Measurements from ENCODE around the gene KLHL35. TPM values are rescaled to one million over a fixed set of nuclear protein-coding genes. Genes with fewer than 3 reads are reported as not detected.

KLHL35 gene
- total and polyA plus RNA-seq, 8 donors, result 0.89 to 2.9 (median 1.7) TPM; not detected in 2

DNA sequence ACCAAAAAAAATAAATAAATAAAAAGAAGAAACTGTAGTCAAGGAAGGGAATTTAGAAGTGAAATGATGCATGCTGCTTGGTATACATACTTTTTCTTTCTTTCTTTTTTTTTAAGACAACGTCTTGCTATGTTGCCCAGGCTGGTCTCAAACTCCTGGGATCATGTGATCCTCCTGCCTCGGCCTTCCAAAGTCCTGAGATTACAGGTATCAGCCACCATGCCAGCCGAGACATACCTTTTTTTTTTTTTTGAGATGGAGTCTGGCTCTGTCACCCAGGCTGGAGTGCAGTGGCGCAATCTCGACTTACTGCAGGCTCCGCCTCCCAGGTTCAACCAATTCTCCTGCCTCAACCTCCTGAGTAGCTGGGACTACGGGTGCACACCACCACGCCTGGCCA lies 59.8 kb downstream of the KLHL35 start:
- no peak for DNase-seq
- TF ChIP-seq POLR2AphosphoS5 (IDR thresholded peaks at IDR 0.05) (no peak), EP300 (IDR thresholded peaks at IDR 0.05) (no peak), POLR2A (IDR thresholded peaks at IDR 0.05) (no peak)
- TF ChIP-seq, protein P1, sequence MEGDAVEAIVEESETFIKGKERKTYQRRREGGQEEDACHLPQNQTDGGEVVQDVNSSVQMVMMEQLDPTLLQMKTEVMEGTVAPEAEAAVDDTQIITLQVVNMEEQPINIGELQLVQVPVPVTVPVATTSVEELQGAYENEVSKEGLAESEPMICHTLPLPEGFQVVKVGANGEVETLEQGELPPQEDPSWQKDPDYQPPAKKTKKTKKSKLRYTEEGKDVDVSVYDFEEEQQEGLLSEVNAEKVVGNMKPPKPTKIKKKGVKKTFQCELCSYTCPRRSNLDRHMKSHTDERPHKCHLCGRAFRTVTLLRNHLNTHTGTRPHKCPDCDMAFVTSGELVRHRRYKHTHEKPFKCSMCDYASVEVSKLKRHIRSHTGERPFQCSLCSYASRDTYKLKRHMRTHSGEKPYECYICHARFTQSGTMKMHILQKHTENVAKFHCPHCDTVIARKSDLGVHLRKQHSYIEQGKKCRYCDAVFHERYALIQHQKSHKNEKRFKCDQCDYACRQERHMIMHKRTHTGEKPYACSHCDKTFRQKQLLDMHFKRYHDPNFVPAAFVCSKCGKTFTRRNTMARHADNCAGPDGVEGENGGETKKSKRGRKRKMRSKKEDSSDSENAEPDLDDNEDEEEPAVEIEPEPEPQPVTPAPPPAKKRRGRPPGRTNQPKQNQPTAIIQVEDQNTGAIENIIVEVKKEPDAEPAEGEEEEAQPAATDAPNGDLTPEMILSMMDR (IDR thresholded peaks at IDR 0.05), result no peak
- H3K36me3 ChIP-seq, result no peaks in the 10 kb centered on the region
- H3K27me3 ChIP-seq, result no peaks in the 10 kb centered on the region
- H3K4me1 ChIP-seq, result peaks cover 22 to 47% (median 33%) of the 10 kb centered on the region in 4 donors
- H3K4me3 ChIP-seq, result no peak overlapping the region
- intact Hi-C loops (cut with DNase I; ENCODE audit: low total_unique reads), result no loop called here
- WGBS, 5 donors, result 71 to 86% (median 82%) methylated on average over 8 of the region's 8 CpGs
- no peaks in the 10 kb centered on the region for H3K9me3 ChIP-seq
- peak overlapping the region in 3 of 5 donors; percentile 77 to 85 (median 84) for H3K27ac ChIP-seq

Small RNA genes lying within 50 kb of the gene (small RNA-seq; reads per million reads assigned to genes)
- 0 reads per million in 4 donors for gene SNORD15A
- gene SNORD15B, result 90.6 to 172 (median 133) reads per million in 4 donors

Other genes with a start within 250 kb of the KLHL35 start
- 1 to 10 TPM in 1 of 5 donors, not detected in 4; 1.2 TPM for gene TPBGL, start 192.4 kb downstream of the KLHL35 start, total RNA-seq
- under 1 TPM in 1 of 3 donors, not detected in 2; 0.13 TPM for gene TPBGL, start 192.4 kb downstream of the KLHL35 start, polyA plus RNA-seq
- 100 to 1,000 TPM in 1 of 5 donors, 10 to 100 TPM in 4; 44.3 to 151 (median 76.5) TPM for gene ARRB1, start 81.5 kb downstream of the KLHL35 start, total RNA-seq
- 10 to 100 TPM; 18.0 to 41.2 (median 33.2) TPM for gene ARRB1, start 81.5 kb downstream of the KLHL35 start, polyA plus RNA-seq
- 1,000 to 10,000 TPM in 3 of 5 donors, 100 to 1,000 TPM in 2; 607 to 1,681 (median 1,272) TPM for gene RPS3, start 33.7 kb downstream of the KLHL35 start, total RNA-seq
- gene RPS3, start 33.7 kb downstream of the KLHL35 start, polyA plus RNA-seq, result 1,000 to 10,000 TPM; 2,719 to 3,770 (median 2,836) TPM
- gene GDPD5, start 92.7 kb upstream of the KLHL35 start, total RNA-seq, result 10 to 100 TPM in 2 of 5 donors, 1 to 10 TPM in 2, under 1 TPM in 1; 0.58 to 57.6 (median 5.9) TPM
- gene GDPD5, start 92.7 kb upstream of the KLHL35 start, polyA plus RNA-seq, result 1 to 10 TPM; 3.4 to 6.6 (median 3.9) TPM
- gene SERPINH1, start 129.1 kb upstream of the KLHL35 start, total RNA-seq, result 100 to 1,000 TPM in 2 of 5 donors, 10 to 100 TPM in 3; 46.6 to 297 (median 81.0) TPM
- 10 to 100 TPM; 15.4 to 46.0 (median 39.0) TPM for gene SERPINH1, start 129.1 kb upstream of the KLHL35 start, polyA plus RNA-seq
- gene MAP6, start 235.8 kb upstream of the KLHL35 start, total RNA-seq, result 10 to 100 TPM in 1 of 5 donors, 1 to 10 TPM in 3, under 1 TPM in 1; 0.58 to 27.2 (median 3.6) TPM
- 1 to 10 TPM; 3.6 to 6.4 (median 4.2) TPM for gene MAP6, start 235.8 kb upstream of the KLHL35 start, polyA plus RNA-seq

Measured in stomach (tissue), 9 donors.